GM12878 (cell line): ENCODE results near the gene MAGI3. TPM values are rescaled to one million over a fixed set of nuclear protein-coding genes. Genes with fewer than 3 reads are reported as not detected.

Experiments used
- ATAC-seq: fragments of 200-7000 bp; cut with Tn5 transposase; 3 replicates; pipeline ENCODE4 v1.9.1; 2020; ENCODE audit warnings: mild to moderate bottlenecking, moderate library complexity
- BruUV-seq: library from RNA; stranded (reverse); fragments of 400-500 nt; replicated peaks from 2 replicates; lab custom pipeline; 2021; lab: Mats Ljungman, UMichigan
- CTCF ChIA-PET: fragments of 300-600 bp; sonication (Branson Sonifier 250); formaldehyde crosslinking; extraction: SDS; loops from one replicate; lab custom pipeline; 2021; ENCODE audit warnings: inconsistent platforms; lab: Yijun Ruan, JAX
- POLR2A ChIA-PET: fragments of 350-600 bp; formaldehyde crosslinking; extraction: SDS; loops from one replicate; lab custom pipeline; 2021; ENCODE audit warnings: inconsistent platforms; lab: Charles Lee
- RAD21 ChIA-PET: fragments of 300-600 bp; sonication (Branson Sonifier 250); formaldehyde crosslinking; loops from one replicate; lab custom pipeline; 2023; ENCODE audit warnings: antibody characterized with exemption; ENCODE audit not compliant: unreplicated experiment; lab: Charles Lee
- SMC1A ChIA-PET: fragments of 300-600 bp; sonication (Branson Sonifier 250); formaldehyde crosslinking; loops from one replicate; lab custom pipeline; 2023; ENCODE audit not compliant: unreplicated experiment, uncharacterized antibody; lab: Charles Lee
- DNase-seq: peaks from one replicate; pipeline ENCODE4 v3.0.0-alpha.2; 2011; ENCODE audit warnings: low read depth, low spot score
- FAIRE-seq: peaks from 3 replicates; lab custom pipeline; 2011; peaks lifted over from hg19 to GRCh38; lab: Jason Lieb, UNC
- H2AFZ ChIP-seq: 2 replicates; pipeline ENCODE4 v1.6.0; 2011; ENCODE audit warnings: low read depth, low read length, control low read depth; ENCODE audit not compliant: control insufficient read depth
- H3K27ac ChIP-seq: 2 replicates; pipeline ENCODE4 v1.5.1; 2011; ENCODE audit warnings: control low read depth; ENCODE audit not compliant: control insufficient read depth, insufficient read depth
- H3K27me3 ChIP-seq, 2 experiments: replicated peaks in 1 of 2; 2 replicates each; pipeline versions ENCODE4 v1.6.0 to v1.6.1; 2011; ENCODE audit warnings: low read length in 1 of 2; ENCODE audit not compliant: control insufficient read depth in 2 of 2, insufficient read depth in 2 of 2
- H3K36me3 ChIP-seq, 2 experiments: 2 replicates each; pipeline ENCODE4 v1.5.1; 2011; ENCODE audit warnings: low read length in 1 of 2; ENCODE audit not compliant: control insufficient read depth in 2 of 2, insufficient read depth in 2 of 2
- H3K4me1 ChIP-seq: 2 replicates; pipeline ENCODE4 v1.6.1; 2011; ENCODE audit warnings: mild to moderate bottlenecking, low read length, moderate library complexity, mixed read lengths; ENCODE audit not compliant: control insufficient read depth, insufficient read depth
- H3K4me2 ChIP-seq: 2 replicates; pipeline ENCODE4 v1.6.0; 2011; ENCODE audit warnings: control low read depth; ENCODE audit not compliant: control insufficient read depth, insufficient read depth
- H3K4me3 ChIP-seq: fragments of 200-600 bp; sonication (generic); 2 replicates; pipeline ENCODE4 v1.5.1; 2016
- H3K79me2 ChIP-seq: 2 replicates; pipeline ENCODE4 v1.6.0; 2011; ENCODE audit warnings: low read length; ENCODE audit not compliant: control insufficient read depth, insufficient read depth
- H3K9ac ChIP-seq: 2 replicates; pipeline ENCODE4 v1.8.0; 2011; ENCODE audit warnings: low read length, control low read depth, mixed read lengths; ENCODE audit not compliant: control insufficient read depth, insufficient read depth
- H3K9me3 ChIP-seq: replicated peaks from 3 replicates; pipeline ENCODE4 v1.5.1; 2011; ENCODE audit warnings: mild to moderate bottlenecking, low read length; ENCODE audit not compliant: control insufficient read depth, insufficient read depth
- H4K20me1 ChIP-seq: 2 replicates; pipeline ENCODE4 v1.6.0; 2011; ENCODE audit not compliant: control insufficient read depth, insufficient read depth
- BACH1 ChIP-seq: fragments of 450-650 bp; IDR thresholded peaks from 2 replicates; pipeline ENCODE4 v1.6.1; 2017; ENCODE audit warnings: mild to moderate bottlenecking, borderline replicate concordance
- CBX3 ChIP-seq: fragments of 200-600 bp; sonication (generic); IDR thresholded peaks from 2 replicates; pipeline ENCODE4 v1.6.1; 2016; ENCODE audit warnings: low read depth, borderline replicate concordance
- CREM ChIP-seq: IDR thresholded peaks from 2 replicates; pipeline ENCODE4 v1.6.1; 2014; ENCODE audit warnings: antibody characterized with exemption, low read depth
- CUX1 ChIP-seq: IDR thresholded peaks from 2 replicates; pipeline ENCODE4 v1.6.1; 2012; ENCODE audit warnings: improper control_type of control experiment, low read depth, low read length; ENCODE audit not compliant: insufficient replicate concordance
- E2F8 ChIP-seq: fragments of 450-650 bp; IDR thresholded peaks from 2 replicates; pipeline ENCODE4 v1.6.1; 2018; ENCODE audit warnings: mild to moderate bottlenecking, low read depth, moderate library complexity; ENCODE audit not compliant: partially characterized antibody
- GATAD2B ChIP-seq: fragments of 450-650 bp; conservative IDR thresholded peaks from 2 replicates; pipeline ENCODE4 v1.6.1; 2017; ENCODE audit warnings: low read depth, mild to moderate bottlenecking, moderate library complexity
- HCFC1 ChIP-seq: fragments of 150-350 bp; IDR thresholded peaks from 2 replicates; pipeline ENCODE4 v1.6.1; 2014; ENCODE audit warnings: low read length
- HDAC2 ChIP-seq: fragments of 200-600 bp; sonication (generic); IDR thresholded peaks from 2 replicates; pipeline ENCODE4 v1.6.1; 2017
- MTA3 ChIP-seq: IDR thresholded peaks from 2 replicates; pipeline ENCODE4 v1.6.1; 2012; ENCODE audit warnings: low read length, inconsistent platforms, borderline replicate concordance
- NFYA ChIP-seq: IDR thresholded peaks from 2 replicates; pipeline ENCODE4 v1.6.1; 2011; ENCODE audit warnings: low read depth, mild to moderate bottlenecking, low read length, improper control_type of control experiment, borderline replicate concordance
- POU2F2 ChIP-seq: IDR thresholded peaks from 3 replicates; pipeline ENCODE4 v1.6.1; 2011; ENCODE audit warnings: low read depth, mild to moderate bottlenecking, low read length, borderline replicate concordance
- SIN3A ChIP-seq: IDR thresholded peaks from 2 replicates; pipeline ENCODE4 v1.6.1; 2012; ENCODE audit warnings: low read depth, low read length, improper control_type of control experiment
- SP1 ChIP-seq: IDR thresholded peaks from one replicate; pipeline ENCODE4 v1.6.1; 2011; ENCODE audit warnings: low read depth, low read length
- SRF ChIP-seq, 2 experiments: IDR thresholded peaks; 2 replicates each; pipeline ENCODE4 v1.6.1; 2011; ENCODE audit warnings: low read depth in 2 of 2, low read length in 2 of 2, mild to moderate bottlenecking in 1 of 2, moderate library complexity in 1 of 2
- SUPT20H ChIP-seq: IDR thresholded peaks from 2 replicates; pipeline ENCODE4 v1.6.1; 2011; ENCODE audit warnings: low read depth, mild to moderate bottlenecking, low read length, moderate library complexity, borderline replicate concordance; ENCODE audit not compliant: control insufficient read depth
- TARDBP ChIP-seq: IDR thresholded peaks from 2 replicates; pipeline ENCODE4 v1.6.1; 2016; ENCODE audit warnings: borderline replicate concordance
- ZNF217 ChIP-seq: fragments of 450-650 bp; IDR thresholded peaks from 2 replicates; pipeline ENCODE4 v1.6.1; 2017; ENCODE audit warnings: antibody characterized with exemption, mild to moderate bottlenecking
- ZNF24 ChIP-seq: fragments of 450-650 bp; IDR thresholded peaks from 2 replicates; pipeline ENCODE4 v1.6.1; 2017; ENCODE audit warnings: antibody characterized with exemption, mild to moderate bottlenecking
- ZNF384 ChIP-seq: IDR thresholded peaks from 2 replicates; pipeline ENCODE4 v1.6.1; 2012; ENCODE audit warnings: low read depth, mild to moderate bottlenecking, low read length, improper control_type of control experiment, borderline replicate concordance
- WGBS: methylation state at CpG from one replicate; pipeline ENCODE4 v1.1.6; 2016; ENCODE audit warnings: low lambda C conversion rate; ENCODE audit not compliant: insufficient replicate concordance, insufficient coverage; ENCODE audit errors: missing lambda C conversion rate; 5-methylcytosine and 5-hydroxymethylcytosine counted together
- in situ Hi-C: fragments of 300-500 bp; cut with MboI; formaldehyde crosslinking; loops from 9 replicates; pipeline ENCODE4 v1.14.3; 2018; ENCODE audit warnings: mixed read lengths
- intact Hi-C: fragments of 100-400 bp; cut with micrococcal nuclease; formaldehyde crosslinking; loops from one replicate; pipeline ENCODE4 v1.14.2; 2022; ENCODE audit not compliant: unreplicated experiment
- polyA plus RNA-seq, 11 experiments: library from polyadenylated mRNA; depleted of rRNA in 4 of 11; unstranded in 6 of 11; stranded (reverse) in 5 of 11; fragments of >200 nt; fragmentation: Nextera tagmentation in 4 of 11; fragmentation: Illumina TruSeq in 1 of 11; extraction: Ambion mirVana in 4 of 11; extraction: Trizol in 1 of 11; gene quantifications; 1 replicate in 1 of 11; 2 replicates in 10 of 11; pipeline versions ENCODE4 v1.2.1 to v1.2.3, GENCODE V29; 2011 to 2016; ENCODE audit warnings: inconsistent platforms in 2 of 11, missing spikeins in 2 of 11, low read depth in 1 of 11
- total RNA-seq, 4 experiments: library from RNA; depleted of rRNA in 3 of 4; stranded (reverse); fragments of >200 nt in 3 of 4; fragmentation: Illumina TruSeq in 1 of 4; extraction: Trizol in 1 of 4; gene quantifications; 2 replicates each; pipeline versions ENCODE4 v1.2.1 to v1.2.3, GENCODE V29; 2013 to 2021

The MAGI3 gene
- total and polyA plus RNA-seq, 10 of the 15 experiments (the other 5 are each of a cell fraction or from before 2014, with no cell fraction given) = 0.17 to 0.65 (median 0.32) TPM

DNA sequence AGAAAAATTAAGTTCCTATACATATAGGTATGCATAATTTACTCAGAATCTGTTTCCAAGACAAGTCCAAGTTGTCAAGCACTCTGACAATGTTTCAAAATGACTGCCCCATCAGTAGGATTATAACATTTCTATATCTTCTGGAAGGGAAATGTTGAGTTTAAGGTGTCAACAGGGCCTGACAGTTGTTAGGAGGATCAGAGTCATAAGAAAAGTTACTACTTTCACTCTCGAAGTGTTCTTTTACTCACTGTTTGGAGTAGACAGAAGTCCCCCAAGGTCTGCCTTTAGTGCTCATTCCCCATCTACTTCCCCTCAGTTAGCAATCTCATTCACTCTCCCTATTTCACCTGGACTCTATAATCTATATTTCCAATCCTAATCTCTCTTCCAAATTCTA is 20.6 kb upstream of the MAGI3 start:
- no peak overlapping the region for H3K4me2 ChIP-seq
- 11% methylated on average over 1 of the region's 1 CpG for WGBS
- no peak for TF ChIP-seq GATAD2B
- no peak for TF ChIP-seq ZNF384
- TF ChIP-seq POU2F2 = no peak
- no peak for TF ChIP-seq MTA3
- TF ChIP-seq SP1 = no peak
- no peak for TF ChIP-seq CREM
- TF ChIP-seq E2F8 = no peak
- TF ChIP-seq SIN3A = no peak
- no peak for TF ChIP-seq TARDBP
- TF ChIP-seq CBX3 = no peak
- no peak for TF ChIP-seq NFYA
- TF ChIP-seq SUPT20H = no peak
- no peak for TF ChIP-seq SRF (IDR thresholded peaks at IDR 0.05; ENCODE audit: low read depth in 2 of 2, low read length in 2 of 2)
- TF ChIP-seq ZNF217 = no peak
- no peak for TF ChIP-seq CUX1
- no peak for TF ChIP-seq BACH1
- no peak for TF ChIP-seq ZNF24
- no peak for TF ChIP-seq HCFC1
- no peak for TF ChIP-seq HDAC2
- H4K20me1 ChIP-seq = no peaks in the 10 kb centered on the region
- no peak overlapping the region for H2AFZ ChIP-seq
- DNase-seq (no peak), FAIRE-seq (no peak), ATAC-seq (peak; percentile 27; the same call in 2 of the 3 replicates)
- BruUV-seq = no TSS peak
- ChIA-PET POLR2A (no interaction called here), RAD21 (no interaction called here), SMC1A (no interaction called here), CTCF (no interaction called here)
- no peaks in the 10 kb centered on the region for H3K27me3 ChIP-seq
- no peaks in the 10 kb centered on the region for H3K36me3 ChIP-seq
- intact Hi-C loops (no loop called here), in situ Hi-C loops (no loop called here)
- H3K9ac ChIP-seq = no peak overlapping the region
- H3K4me3 ChIP-seq = no peak overlapping the region
- no peaks in the 10 kb centered on the region for H3K9me3 ChIP-seq
- no peaks in the 10 kb centered on the region for H3K4me1 ChIP-seq
- H3K27ac ChIP-seq = no peak overlapping the region
- no peaks in the 10 kb centered on the region for H3K79me2 ChIP-seq
